ENCODE measurements around the gene IRF7.

Gene IRF7

GRCh38 chr11:620201-620600 is 4.5 kb upstream of the IRF7 start:
- DNase-seq = no peak

DNA sequence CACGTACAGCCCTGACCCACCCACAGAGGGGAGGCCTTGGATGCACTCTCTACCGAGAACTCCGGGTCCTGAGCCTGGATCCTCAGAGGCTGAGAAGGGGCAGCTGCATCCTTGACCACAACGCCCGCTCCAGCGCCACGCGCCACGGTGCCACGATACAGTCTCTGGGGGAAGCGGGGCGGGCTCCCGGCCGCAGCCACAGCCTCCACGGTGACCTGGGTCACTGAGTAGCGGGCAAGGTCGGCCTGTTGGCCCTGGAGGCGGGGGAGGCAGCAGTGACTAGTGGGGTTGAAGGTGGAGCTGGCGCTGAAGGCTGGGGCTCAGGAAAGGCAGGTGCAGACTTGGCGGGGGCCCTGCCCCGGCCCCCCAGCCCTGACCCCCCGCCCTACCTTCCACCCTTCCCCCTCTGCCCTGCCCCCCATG is 3.9 kb upstream of the IRF7 start:
- DNase-seq = no peak

DNA sequence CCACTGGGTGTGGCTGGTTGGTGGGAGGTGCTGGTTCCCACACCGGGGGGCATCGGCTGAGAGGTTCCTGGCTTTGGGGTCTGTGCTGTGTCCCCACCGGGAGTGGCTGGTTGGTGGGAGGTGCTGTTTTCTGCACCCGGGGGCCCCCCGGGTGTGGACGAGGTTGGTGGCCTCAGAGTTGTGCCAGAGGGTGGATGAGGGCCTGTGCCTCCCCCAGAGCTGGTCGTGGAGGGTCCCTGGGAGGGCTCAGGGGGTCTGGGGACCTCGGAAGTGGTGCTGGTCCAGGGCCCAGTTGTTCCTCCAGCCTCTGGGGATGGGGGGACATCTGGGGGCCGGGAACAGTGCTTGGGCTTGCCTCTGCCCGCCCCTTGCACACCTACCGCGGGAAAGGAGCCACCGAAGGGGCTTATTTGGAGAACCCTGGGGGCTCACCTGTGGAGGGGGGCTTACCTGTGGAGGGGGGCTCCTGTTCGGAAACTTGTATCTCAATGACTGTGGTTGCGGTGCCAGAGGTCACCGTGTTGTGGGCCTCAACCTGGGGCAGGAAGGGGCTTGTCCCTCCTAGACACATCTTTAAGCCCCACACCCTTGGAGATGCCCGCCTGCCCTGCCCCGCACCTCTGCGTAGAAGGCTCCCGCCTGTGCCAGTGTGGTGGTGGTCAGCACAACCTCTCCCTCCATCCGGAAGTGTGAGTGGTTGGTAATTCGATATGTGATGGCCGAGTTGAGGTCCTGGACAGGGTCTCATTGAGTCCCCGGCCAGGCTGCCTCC is 3.3 kb upstream of the IRF7 start:
- DNase-seq = no peak

DNA sequence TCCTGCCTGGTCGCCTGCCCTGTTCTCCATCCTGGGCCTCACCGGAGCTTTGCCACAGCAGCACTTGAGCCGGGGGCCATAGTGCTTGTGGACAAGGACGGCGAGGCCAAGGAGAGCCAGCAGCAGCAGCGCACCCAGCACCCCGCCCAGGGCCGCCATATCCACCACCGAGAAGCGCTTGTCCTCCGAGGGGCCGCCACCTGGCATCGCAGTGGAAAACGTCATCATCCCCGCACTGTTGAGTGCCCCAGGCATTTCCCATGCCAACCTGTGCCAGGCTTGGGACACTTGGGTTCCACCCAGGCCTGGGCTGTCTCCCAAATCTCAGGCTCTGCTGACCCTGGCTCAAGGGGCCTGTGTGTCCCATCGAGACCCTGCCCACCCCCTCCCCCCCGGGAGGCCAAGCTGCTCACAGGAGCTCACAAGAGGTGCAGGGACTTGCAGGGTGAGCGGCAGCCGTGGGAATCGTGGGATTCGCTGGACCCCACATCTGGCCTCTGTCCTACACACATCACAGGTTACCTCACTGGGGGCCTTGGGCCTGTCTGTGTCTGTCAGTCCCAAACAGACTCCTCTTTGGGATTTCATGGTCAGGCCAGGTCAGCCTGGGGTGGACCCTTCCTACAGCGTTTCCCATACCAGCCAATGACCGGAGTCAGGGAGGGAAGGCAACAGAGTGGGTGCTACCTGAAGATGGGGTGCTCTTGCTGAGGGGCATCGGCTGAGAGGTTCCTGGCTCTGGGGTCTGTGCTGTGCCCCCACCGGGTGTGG is 2.3 kb upstream of the IRF7 start:
- no peak for DNase-seq

DNA sequence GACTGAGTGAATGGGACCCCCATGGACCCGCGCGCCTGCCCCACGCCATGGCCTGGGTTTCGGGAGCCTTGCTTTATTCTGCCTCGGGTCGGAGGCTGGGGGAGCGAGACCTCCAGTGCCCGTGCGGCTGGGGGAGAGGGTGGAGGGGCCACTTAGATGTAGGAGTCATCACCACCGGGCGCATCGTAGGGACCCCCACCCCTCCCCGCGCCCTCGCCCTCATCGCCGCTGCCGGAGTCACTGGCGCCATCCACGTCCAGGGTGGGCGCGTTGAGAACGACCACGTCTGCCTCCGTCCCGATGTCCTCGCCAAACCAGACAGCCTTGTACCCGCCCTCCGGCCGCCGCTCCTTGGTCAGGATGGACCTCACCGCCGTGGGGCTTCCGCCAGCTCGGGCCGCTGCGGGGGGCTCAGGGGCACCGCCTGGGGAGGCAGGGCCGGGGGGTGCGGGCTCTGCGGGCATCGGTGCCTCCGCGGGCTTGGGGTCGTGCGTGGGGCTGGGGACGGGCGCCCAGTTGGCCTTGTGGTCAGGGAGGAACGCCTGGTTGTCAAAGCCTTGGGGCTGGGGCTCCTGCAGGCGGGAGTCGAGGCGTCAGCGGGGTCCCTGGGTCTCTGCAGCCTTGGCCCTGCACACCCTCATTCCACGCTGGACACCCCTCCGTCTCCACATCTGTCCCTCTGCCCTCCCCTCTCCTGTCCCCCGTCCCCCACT is 1.6 kb upstream of the IRF7 start:
- DNase-seq = no peak

DNA sequence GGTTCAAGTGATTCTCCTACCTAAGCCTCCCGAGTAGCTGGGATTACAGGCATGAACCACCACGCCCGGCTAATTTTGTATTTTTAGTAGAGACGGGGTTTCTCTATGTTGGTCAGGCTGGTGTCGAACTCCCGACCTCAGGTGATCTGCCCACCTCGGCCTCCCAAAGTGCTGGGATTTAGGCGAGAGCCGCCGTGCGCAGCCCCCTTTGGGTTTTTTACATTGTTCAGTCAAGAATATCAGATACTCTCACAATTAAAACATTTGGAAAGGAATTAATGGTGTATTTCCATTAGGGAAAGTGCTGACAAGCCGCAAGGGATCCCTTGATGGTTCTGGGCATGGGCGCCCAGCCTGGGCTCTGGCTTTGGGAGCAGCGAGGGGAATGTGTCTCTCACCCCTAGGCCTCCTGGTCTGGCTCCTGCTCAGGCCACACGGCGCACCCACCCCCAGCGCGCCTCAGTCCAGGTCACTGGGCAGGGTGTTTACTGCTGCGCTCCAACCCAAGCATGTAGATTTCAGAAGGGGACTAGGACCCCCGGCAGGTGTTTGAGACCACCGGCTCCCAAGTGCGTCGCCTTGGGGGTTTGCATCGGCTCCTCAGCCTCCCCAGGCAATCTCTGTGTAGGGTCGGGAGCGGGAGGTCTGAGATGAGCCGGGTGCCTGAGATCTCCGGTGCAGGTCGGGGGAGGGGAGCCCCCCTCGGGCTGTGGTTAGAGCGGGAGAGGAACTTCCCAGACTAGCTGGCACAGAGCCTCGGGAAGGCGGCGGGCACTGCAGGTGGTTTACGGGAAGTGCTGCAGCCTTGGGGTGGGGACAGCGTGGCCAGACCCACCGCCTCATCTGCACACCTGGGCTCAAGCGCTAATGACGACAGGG is 809 bp upstream of the IRF7 start:
- DNase-seq = no peak

- DNase-seq = no peak
Observed at GRCh38 chr11:614623-615503, 887 bp downstream of the IRF7 start.

DNA sequence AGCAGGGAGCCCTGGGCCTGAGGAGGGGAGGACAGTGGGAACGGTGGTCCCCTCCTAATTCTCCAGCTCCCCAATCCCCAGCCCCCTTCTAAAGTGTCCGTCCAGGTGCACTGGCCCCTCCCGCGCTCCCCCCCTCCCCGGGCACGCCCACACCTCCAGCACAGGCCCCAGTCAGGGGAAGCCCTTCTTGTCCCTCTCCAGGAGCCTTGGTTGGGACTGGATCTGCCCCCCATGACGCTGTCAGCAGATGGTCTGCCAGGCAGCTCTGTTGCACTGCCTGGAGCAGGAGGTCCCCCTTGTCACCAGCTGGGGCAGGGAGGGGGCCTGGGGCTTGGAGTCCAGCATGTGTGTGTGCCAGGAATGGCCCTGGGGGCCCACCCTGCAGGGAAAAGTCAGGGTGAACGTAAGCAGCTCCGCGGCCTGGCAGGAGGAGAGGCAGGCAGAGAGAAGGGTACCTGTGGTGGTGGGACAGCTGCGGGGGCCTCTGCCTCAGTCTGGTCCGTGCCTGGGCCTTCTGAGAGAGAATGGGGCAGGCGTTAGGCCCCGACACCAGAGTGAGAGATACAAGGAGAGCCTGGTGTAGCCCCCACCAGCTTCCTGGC is 1.6 kb downstream of the IRF7 start:
- no peak for DNase-seq

GRCh38 chr11:613369-613968 is 2.3 kb downstream of the IRF7 start:
- no peak for DNase-seq

GRCh38 chr11:612961-613300 is 2.8 kb downstream of the IRF7 start:
- no peak for DNase-seq

GRCh38 chr11:612201-612960 is 3.4 kb downstream of the IRF7 start:
- DNase-seq = no peak

DNA sequence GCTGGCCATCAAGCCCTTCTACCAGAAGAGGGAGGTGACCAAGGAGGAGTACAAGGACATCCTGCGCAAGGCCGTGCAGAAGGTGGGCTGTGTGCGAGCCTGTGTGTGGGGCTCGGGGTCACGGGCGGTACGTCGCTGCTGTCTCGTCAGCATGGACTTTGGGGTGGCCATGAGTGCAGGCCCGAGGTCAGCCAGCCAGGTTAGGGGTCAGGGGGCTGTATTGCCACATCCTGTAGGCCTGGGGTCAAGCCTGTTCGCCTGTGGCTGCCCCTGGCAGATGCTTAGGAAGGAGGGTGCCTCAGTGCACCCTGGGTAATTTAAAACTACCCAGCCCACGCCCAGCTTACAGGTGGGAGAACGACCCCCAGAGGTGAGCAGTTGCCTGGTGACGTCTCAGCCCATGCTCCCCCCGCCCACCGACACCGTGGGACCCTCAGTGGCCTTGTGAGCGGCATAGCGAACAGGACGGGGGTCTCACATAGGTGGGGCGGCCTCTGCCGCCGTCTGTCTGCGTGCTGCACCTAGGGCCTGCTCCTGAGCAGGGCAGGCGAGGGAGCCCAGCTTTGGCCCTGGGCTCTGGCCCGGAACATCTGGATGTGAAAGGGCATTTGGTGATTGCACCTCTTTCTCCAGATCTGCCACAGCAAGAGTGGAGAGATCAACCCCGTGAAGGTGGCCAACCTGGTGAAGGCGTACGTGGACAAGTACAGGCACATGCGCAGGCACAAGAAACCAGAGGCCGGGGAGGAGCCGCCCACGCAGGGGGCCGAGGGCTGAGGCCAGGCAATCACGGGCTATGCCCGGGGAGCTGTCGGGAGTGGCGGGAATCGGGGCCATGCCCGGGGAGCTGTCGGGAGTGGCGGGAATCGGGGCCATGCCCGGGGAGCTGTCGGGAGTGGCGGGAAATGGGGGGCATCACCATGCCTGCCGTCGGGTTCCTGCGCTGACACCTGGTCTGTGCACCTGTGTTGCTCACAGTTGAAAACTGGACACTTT is 4.5 kb downstream of the IRF7 start:
- DNase-seq = no peak

- no peak for DNase-seq
Observed at GRCh38 chr11:610146-610801, 5.5 kb downstream of the IRF7 start.

GRCh38 chr11:609341-609811 is 6.4 kb downstream of the IRF7 start:
- no peak for DNase-seq

DNA sequence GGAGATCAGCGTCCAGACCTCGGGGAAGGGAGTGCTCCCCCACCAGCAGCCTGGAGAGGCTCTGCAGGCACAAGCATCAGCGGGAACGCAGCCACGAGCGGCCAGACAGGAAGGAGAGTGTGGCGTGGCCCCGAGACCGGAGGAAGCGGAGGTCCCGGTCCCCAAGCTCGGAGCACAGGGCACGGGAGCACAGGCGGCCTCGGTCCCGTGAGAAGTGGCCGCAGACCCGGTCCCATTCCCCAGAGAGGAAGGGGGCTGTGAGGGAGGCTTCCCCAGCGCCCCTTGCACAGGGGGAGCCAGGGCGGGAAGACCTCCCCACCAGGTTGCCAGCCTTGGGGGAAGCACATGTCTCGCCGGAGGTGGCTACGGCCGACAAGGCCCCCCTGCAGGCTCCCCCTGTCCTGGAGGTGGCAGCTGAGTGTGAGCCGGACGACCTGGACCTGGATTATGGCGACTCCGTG is 6.9 kb downstream of the IRF7 start:
- no peak for DNase-seq

DNA sequence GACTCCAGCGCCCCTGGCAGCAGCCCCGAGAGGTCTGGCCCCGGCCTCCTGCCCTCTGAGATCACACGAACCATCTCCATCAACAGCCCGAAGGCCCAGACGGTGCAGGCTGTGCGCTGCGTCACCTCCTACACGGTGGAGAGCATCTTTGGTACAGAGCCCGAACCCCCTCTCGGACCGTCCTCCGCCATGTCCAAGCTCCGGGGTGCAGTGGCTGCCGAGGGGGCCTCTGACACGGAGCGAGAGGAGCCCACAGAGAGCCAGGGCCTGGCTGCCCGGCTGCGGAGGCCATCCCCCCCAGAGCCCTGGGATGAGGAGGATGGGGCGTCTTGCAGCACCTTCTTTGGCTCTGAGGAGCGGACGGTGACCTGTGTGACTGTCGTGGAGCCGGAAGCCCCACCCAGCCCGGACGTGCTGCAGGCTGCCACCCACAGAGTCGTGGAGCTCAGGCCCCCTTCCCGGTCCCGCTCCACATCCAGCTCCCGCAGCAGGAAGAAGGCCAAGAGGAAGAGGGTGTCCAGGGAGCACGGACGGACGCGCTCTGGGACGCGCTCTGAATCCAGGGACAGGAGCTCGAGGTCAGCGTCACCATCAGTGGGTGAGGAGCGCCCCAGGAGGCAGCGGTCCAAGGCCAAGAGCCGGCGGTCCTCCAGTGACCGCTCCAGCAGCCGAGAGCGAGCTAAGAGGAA is 7.6 kb downstream of the IRF7 start:
- DNase-seq = no peak

GRCh38 chr11:607020-607780 is 8.6 kb downstream of the IRF7 start:
- DNase-seq = no peak

All from amniotic stem cell (primary cell).